ENCODE data around the gene ASB16.
A peak's percentile ranks its signal among the peaks of the same experiment; 100 is the strongest.

ASB16 gene

DNA sequence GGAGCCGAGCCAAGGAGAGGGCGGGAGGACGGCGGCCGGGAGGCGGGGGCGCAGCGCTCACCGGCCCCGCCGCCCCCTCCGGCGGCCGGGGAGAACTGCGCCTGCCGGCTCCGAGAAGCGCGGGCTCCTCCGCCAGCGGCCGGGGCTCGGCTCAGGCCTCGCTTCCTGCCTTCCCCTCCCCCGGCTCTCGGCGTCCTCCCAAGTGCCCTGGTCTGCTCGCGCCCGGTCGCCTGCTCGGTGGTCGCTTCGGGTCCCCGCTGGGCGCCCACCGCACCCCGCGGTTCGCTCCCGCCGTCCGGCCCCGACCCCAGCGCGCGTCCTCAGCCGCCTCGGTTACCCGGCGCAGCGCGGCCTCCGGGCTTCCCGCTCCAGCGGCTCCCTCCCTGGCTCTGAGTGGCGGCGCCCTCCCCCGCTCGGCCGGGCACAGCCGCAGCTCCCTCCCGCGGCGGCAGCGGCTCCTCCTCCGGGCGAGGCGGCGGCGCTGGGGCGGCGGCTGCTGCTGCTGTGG, 48.7 kb downstream of the ASB16 start:
- peak in 1 of 2 experiments; percentile 86 for DNase-seq (ENCODE audit: low read depth in 1 of 2, low spot score in 1 of 2)
- in situ Hi-C loops (cut with HindIII; ENCODE audit: low pct_unique_long_range_greater_than_20kb, low sequenced_read_pairs): no loop called here
- no peak for TF ChIP-seq JUND (IDR thresholded peaks at IDR 0.05; ENCODE audit: low read depth)

DNA sequence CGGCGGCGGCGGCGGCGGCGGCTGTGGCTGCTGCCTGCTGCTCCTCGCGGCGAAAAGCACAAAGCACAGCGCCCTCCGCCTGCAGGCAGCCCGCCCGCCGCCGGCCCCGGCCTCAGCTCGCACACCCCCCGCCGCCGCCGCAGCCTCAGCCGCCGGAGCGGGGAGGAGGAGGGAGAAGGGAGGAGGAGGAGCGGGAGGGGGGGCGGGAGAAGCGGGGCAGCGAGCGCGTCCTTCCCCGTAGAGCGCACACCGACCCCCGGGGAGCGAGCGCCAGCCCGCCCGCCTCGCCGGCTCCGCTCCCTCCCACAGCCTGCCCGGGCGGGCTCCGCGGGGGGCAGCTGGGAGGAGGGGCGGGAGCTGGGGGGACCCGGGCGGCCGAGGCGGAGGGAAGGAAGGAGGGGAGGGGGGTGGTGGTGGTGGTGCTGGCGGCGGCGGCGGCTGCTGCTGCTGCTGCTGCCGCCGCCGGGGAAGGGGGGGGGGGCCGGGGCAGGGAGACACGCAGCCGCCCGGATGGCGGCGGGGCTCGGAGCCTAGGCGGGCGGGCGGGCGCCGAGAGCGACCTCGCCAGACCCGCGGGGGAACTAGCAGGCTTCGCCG, 49.2 kb downstream of the ASB16 start, which contains the start of gene UBTF:
UBTF (minus strand) TSS at position 60 of the 597 bp plus-strand sequence. CDS start 1,446 bp downstream, outside the sequence.
- DNase-seq (ENCODE audit: low read depth in 1 of 2, low spot score in 1 of 2): peak in 1 of 2 experiments; percentile 80
- in situ Hi-C loops (cut with HindIII; ENCODE audit: low pct_unique_long_range_greater_than_20kb, low sequenced_read_pairs): no loop called here
- TF ChIP-seq JUND (IDR thresholded peaks at IDR 0.05; ENCODE audit: low read depth): no peak

DNA sequence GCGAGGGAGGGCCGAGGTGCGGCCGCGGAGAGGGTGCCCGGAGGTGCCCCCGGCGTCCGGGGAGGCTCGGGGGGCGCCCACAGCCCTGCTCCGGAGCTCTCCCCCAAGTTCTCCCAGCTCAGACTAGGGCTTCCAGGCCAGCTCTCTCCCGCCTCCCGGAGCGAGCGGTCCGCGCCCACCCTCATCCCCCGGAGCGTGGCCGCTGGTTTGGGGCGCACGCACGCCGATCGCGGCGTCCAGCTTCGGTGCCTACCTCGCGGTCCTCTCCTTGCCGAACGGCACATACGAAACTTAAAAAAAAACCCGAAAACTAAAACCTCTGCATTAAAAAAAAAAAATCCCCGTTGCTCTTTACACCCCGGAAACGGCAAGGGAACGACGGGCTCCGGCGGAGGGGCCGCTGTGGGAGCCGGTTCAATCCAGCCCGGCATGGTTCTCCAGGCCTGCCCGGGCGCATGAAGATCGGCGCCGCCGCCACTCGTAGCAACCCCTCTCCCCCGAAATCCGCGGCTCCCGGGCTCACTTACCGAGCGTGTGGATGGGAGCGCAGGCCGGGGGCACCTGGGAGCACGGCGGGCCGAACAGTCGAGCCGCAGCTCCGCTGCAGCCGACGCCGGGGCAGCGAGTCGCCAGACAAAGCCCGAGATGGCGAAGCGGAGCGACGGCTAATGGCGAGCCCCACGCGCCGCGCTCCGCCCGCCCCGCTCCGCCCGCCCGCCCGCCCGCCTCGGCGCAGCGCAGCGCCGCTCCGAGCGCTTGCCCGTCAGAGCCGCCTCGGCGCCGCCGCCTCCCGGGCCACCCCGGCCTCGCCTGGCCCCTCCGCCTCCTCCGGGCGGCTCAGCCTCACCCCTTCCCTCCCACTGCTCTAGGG, 49.9 kb downstream of the ASB16 start:
- in situ Hi-C loops (cut with HindIII; ENCODE audit: low pct_unique_long_range_greater_than_20kb, low sequenced_read_pairs): no loop called here
- peak in 1 of 2 experiments; percentile 55 for DNase-seq (ENCODE audit: low read depth in 1 of 2, low spot score in 1 of 2)
- TF ChIP-seq JUND (IDR thresholded peaks at IDR 0.05; ENCODE audit: low read depth): no peak

DNA sequence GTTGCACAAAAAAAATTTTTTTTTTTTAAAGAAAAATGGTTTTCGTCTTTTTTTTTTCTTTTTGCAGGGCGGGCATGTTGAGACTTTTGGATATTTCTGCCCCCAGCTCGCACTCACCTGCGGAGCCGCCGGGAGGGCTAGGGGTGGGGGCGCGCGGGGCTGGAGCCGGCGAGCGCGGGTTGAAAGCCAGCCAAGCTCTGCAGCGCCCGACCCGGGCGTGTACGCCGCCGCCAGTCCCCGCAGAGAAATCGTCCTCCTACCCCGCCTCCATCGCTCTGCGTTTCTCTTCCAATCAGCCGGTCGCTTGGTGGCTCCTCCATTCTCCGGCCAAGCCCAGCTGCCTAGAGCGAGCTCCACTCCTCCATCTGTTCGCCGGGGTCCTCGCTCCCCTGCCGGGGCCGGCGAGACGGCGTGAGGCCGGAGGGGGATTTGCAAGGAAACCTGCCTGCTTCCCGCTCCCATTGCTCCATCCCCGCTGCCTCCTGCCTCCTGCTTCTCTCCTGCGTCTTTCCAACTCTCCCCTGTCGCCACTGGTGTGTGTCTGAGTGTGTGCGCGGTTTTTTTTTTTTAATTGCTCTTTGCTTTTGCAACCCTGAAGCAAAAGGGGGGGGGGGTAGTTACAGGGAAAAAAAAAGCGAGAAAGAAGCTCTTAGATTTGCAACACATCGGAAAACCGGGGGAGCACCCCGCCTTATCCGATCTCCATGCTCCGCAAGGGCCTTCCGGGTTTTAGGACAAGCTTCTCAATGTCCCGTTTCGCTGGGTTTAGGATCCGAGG, 50.8 kb downstream of the ASB16 start:
- TF ChIP-seq JUND (IDR thresholded peaks at IDR 0.05; ENCODE audit: low read depth): no peak
- peak; percentile 89 to 91 for DNase-seq (ENCODE audit: low read depth in 1 of 2, low spot score in 1 of 2)
- in situ Hi-C loops (cut with HindIII; ENCODE audit: low pct_unique_long_range_greater_than_20kb, low sequenced_read_pairs): no loop called here

DNA sequence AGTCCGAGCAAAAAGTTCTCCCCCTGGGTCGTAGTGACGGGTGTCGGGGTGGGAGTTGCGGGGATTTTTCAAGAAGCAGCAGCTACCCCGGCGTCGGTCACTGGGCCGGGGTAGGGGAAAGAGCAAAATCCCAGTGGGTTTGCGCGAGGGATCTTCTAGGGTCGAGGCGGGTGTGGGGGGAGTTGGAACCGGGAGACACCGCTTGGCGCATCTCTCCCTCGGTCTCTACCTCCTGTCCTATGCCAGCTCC, 51.3 kb downstream of the ASB16 start:
- in situ Hi-C loops (cut with HindIII; ENCODE audit: low pct_unique_long_range_greater_than_20kb, low sequenced_read_pairs): no loop called here
- no peak for DNase-seq (ENCODE audit: low read depth in 1 of 2, low spot score in 1 of 2)
- no peak for TF ChIP-seq JUND (IDR thresholded peaks at IDR 0.05; ENCODE audit: low read depth)

DNA sequence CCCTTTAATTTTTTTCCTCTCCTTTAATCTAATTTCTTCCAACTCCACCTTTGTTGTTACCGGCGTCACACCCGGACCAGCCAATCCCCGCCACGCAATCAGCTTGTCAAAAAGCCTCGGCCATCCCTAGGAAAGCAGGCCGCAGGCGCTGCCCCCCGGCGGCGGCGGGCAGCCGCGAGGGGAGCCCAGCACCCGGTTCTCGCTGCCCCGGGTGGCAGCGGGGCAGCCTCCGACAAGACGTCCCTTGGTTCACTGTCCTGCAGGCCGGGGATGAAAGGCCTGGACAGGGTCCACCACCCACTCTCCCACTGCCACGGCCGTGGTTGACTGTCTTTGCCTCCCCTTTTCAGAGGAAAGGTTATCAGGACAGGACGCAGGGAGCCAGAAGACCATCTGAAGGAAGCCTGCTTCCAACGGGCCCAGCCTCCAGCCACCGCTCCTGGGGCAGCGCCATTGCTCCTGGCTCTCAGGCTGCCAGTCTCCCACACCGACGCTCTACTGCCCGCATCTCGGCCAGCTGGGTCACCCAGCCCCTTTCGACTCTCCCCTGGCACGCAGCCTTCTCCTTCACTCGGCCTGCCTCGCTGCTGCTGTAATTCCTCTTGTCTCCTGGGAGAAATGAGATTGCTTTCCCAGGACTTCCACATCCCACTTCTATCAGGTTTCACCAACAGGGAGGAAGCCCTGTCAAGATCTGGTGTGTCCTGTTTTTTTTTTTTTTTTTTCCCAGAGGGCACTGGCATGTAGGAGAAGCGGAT, 51.8 kb downstream of the ASB16 start:
- in situ Hi-C loops (cut with HindIII; ENCODE audit: low pct_unique_long_range_greater_than_20kb, low sequenced_read_pairs): no loop called here
- TF ChIP-seq JUND (IDR thresholded peaks at IDR 0.05; ENCODE audit: low read depth): no peak
- DNase-seq (ENCODE audit: low read depth in 1 of 2, low spot score in 1 of 2): peak; percentile 84

DNA sequence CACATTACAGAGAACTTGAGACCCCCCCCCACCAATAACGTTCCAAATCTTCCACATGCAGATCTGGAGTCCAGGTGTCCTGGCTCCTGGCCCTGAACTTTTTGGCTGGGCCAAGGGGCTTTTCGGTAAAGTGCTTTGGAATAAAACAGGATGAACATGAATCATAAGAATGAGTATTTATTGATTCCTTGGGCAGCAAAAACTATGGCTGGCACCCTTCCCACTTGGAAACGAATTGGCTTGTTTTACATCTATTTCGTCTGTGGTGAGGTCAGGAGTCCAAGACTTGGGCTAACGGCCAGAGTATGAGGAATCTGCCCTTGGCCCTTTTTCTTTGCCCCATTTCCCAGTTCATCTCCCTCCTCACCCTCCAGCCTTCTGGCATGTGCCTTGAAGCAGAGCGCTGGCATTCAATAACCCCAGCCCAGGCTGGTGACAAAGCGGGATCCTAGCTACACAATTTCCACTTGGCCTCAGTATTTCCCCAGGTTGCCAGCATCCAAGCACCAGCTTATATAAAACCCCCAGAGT, 53.1 kb downstream of the ASB16 start:
- DNase-seq (ENCODE audit: low read depth in 1 of 2, low spot score in 1 of 2): peak in 1 of 2 experiments; percentile 36
- in situ Hi-C loops (cut with HindIII; ENCODE audit: low pct_unique_long_range_greater_than_20kb, low sequenced_read_pairs): no loop called here
- no peak for TF ChIP-seq JUND (IDR thresholded peaks at IDR 0.05; ENCODE audit: low read depth)

Measured in T47D (cell line).